IMR-90 (cell line): Measurements from ENCODE around the gene HVCN1. TPM values are rescaled to one million over a fixed set of nuclear protein-coding genes. Genes with fewer than 3 reads are reported as not detected.

Source experiments
- ATAC-seq: fragments of 200-7000 bp; cut with Tn5 transposase; 2 replicates; pipeline ENCODE4 v1.9.1; 2020; ENCODE audit warnings: low read depth, mild to moderate bottlenecking, moderate library complexity
- BruUV-seq: library from RNA; stranded (reverse); fragments of 400-500 nt; replicated peaks from 2 replicates; lab custom pipeline; 2021; lab: Mats Ljungman, UMichigan
- CTCF ChIA-PET: fragments of 300-600 bp; formaldehyde crosslinking; extraction: SDS; loops from one replicate; lab custom pipeline; 2021; ENCODE audit warnings: antibody characterized with exemption; lab: Yijun Ruan, JAX
- POLR2A ChIA-PET: fragments of 300-600 bp; sonication (Branson Sonifier 250); formaldehyde crosslinking; loops from one replicate; lab custom pipeline; 2022; ENCODE audit warnings: antibody characterized with exemption; ENCODE audit not compliant: unreplicated experiment; lab: Charles Lee
- DNase-seq: peaks from one replicate; pipeline ENCODE4 v3.0.0; 2013
- H2AFZ ChIP-seq: replicated peaks from 2 replicates; pipeline ENCODE3; 2013; ENCODE audit warnings: low read length, mild to moderate bottlenecking; ENCODE audit not compliant: poor library complexity
- H2AK5ac ChIP-seq: 2 replicates; pipeline ENCODE4 v1.6.1; 2013; ENCODE audit warnings: low read depth, low read length, inconsistent platforms
- H2AK9ac ChIP-seq: replicated peaks from 2 replicates; pipeline ENCODE3; 2013; ENCODE audit warnings: mild to moderate bottlenecking, low read depth, low read length, moderate library complexity; ENCODE audit not compliant: poor library complexity
- H2BK120ac ChIP-seq: 2 replicates; pipeline ENCODE4 v1.6.1; 2013; ENCODE audit warnings: low read depth, low read length, inconsistent platforms
- H2BK15ac ChIP-seq: 3 replicates; pipeline ENCODE4 v1.6.1; 2013; ENCODE audit warnings: low read depth, low read length, inconsistent platforms
- H2BK20ac ChIP-seq: 2 replicates; pipeline ENCODE4 v1.6.1; 2013; ENCODE audit warnings: low read depth, mild to moderate bottlenecking, inconsistent platforms, low read length, moderate library complexity
- H2BK5ac ChIP-seq: 2 replicates; pipeline ENCODE4 v1.6.1; 2013; ENCODE audit warnings: mild to moderate bottlenecking, low read depth, low read length, inconsistent platforms; ENCODE audit not compliant: poor library complexity, severe bottlenecking
- H3K14ac ChIP-seq: replicated peaks from 2 replicates; pipeline ENCODE4 v1.6.1; 2013; ENCODE audit warnings: low read depth, low read length, inconsistent platforms
- H3K18ac ChIP-seq: 2 replicates; pipeline ENCODE4 v1.6.1; 2013; ENCODE audit warnings: low read depth, low read length, control low read depth
- H3K23ac ChIP-seq: 2 replicates; pipeline ENCODE4 v1.6.1; 2013; ENCODE audit warnings: low read depth, low read length, inconsistent platforms
- H3K27ac ChIP-seq: 2 replicates; pipeline ENCODE4 v1.5.1; 2013; ENCODE audit warnings: mild to moderate bottlenecking, control low read depth, low read length; ENCODE audit not compliant: insufficient read depth
- H3K27me3 ChIP-seq: 2 replicates; pipeline ENCODE4 v1.6.1; 2013; ENCODE audit warnings: low read length; ENCODE audit not compliant: control insufficient read depth, insufficient read depth
- H3K36me3 ChIP-seq: 2 replicates; pipeline ENCODE4 v1.6.1; 2013; ENCODE audit warnings: low read length, mixed read lengths; ENCODE audit not compliant: control insufficient read depth, insufficient read depth
- H3K4ac ChIP-seq: 2 replicates; pipeline ENCODE4 v1.6.1; 2013; ENCODE audit warnings: low read depth, low read length, inconsistent platforms
- H3K4me1 ChIP-seq: 2 replicates; pipeline ENCODE4 v1.6.1; 2013; ENCODE audit warnings: low read length, mixed read lengths; ENCODE audit not compliant: control insufficient read depth, insufficient read depth
- H3K4me2 ChIP-seq: 2 replicates; pipeline ENCODE4 v1.6.1; 2013; ENCODE audit warnings: low read depth, mild to moderate bottlenecking, control low read depth, low read length, moderate library complexity
- H3K4me3 ChIP-seq: 2 replicates; pipeline ENCODE4 v1.5.1; 2013; ENCODE audit warnings: low read depth, mild to moderate bottlenecking, control low read depth, low read length, moderate library complexity; ENCODE audit not compliant: insufficient read depth
- H3K56ac ChIP-seq: 2 replicates; pipeline ENCODE4 v1.6.1; 2013; ENCODE audit warnings: low read length, inconsistent platforms; ENCODE audit not compliant: insufficient read depth; ENCODE audit errors: extremely low read depth
- H3K79me1 ChIP-seq, 2 experiments: 2 replicates each; pipeline ENCODE4 v1.6.1; 2013; ENCODE audit warnings: low read length in 2 of 2, inconsistent platforms in 1 of 2, low read depth in 1 of 2
- H3K9ac ChIP-seq: 2 replicates; pipeline ENCODE4 v1.6.1; 2013; ENCODE audit warnings: low read depth, low read length, control low read depth
- H3K9me1 ChIP-seq: 2 replicates; pipeline ENCODE4 v1.6.1; 2013; ENCODE audit warnings: low read length, inconsistent platforms; ENCODE audit not compliant: insufficient read depth
- H3K9me3 ChIP-seq: 2 replicates; pipeline ENCODE4 v1.6.1; 2013; ENCODE audit warnings: low read length; ENCODE audit not compliant: control insufficient read depth, insufficient read depth
- H4K20me1 ChIP-seq: 2 replicates; pipeline ENCODE4 v1.6.1; 2013; ENCODE audit warnings: low read length, inconsistent platforms; ENCODE audit not compliant: insufficient read depth
- H4K5ac ChIP-seq: 2 replicates; pipeline ENCODE4 v1.6.1; 2013; ENCODE audit warnings: mild to moderate bottlenecking, low read depth, low read length, control low read depth
- H4K8ac ChIP-seq, 2 experiments: 2 replicates each; pipeline ENCODE4 v1.6.1; 2013; ENCODE audit warnings: low read depth in 2 of 2, low read length in 2 of 2, control low read depth in 1 of 2, inconsistent platforms in 1 of 2
- H4K91ac ChIP-seq: 2 replicates; pipeline ENCODE4 v1.6.1; 2013; ENCODE audit warnings: low read depth, low read length, inconsistent platforms; ENCODE audit not compliant: insufficient read depth
- BHLHE40 ChIP-seq: fragments of 150-350 bp; IDR thresholded peaks from 2 replicates; pipeline ENCODE4 v1.6.1; 2016; ENCODE audit warnings: mild to moderate bottlenecking, low read depth, low read length
- CEBPB ChIP-seq: IDR thresholded peaks from 2 replicates; pipeline ENCODE4 v1.6.1; 2012; ENCODE audit warnings: low read depth, low read length, improper control_type of control experiment
- CHD1 ChIP-seq: IDR thresholded peaks from 2 replicates; pipeline ENCODE4 v1.6.1; 2012; ENCODE audit warnings: low read depth, low read length, improper control_type of control experiment
- CTCF ChIP-seq: conservative IDR thresholded peaks from 2 replicates; pipeline ENCODE4 v1.5.1; 2012; ENCODE audit warnings: mild to moderate bottlenecking, low read depth, low read length, improper control_type of control experiment
- FOS ChIP-seq: fragments of 150-350 bp; IDR thresholded peaks from 2 replicates; pipeline ENCODE4 v1.6.1; 2016; ENCODE audit warnings: low read depth, low read length
- MAFK ChIP-seq: IDR thresholded peaks from 2 replicates; pipeline ENCODE4 v1.6.1; 2012; ENCODE audit warnings: low read depth, low read length, improper control_type of control experiment
- MAZ ChIP-seq: IDR thresholded peaks from 2 replicates; pipeline ENCODE4 v1.6.1; 2012; ENCODE audit warnings: low read depth, mild to moderate bottlenecking, low read length, improper control_type of control experiment, moderate library complexity, borderline replicate concordance
- NFE2L2 ChIP-seq: fragments of 150-350 bp; IDR thresholded peaks from 2 replicates; pipeline ENCODE4 v1.6.1; 2016; ENCODE audit warnings: low read depth, mild to moderate bottlenecking, low read length
- POLR2A ChIP-seq: IDR thresholded peaks from 2 replicates; pipeline ENCODE4 v1.6.1; 2012; ENCODE audit warnings: mild to moderate bottlenecking, low read depth, low read length
- RCOR1 ChIP-seq: IDR thresholded peaks from 2 replicates; pipeline ENCODE4 v1.6.1; 2012; ENCODE audit warnings: mild to moderate bottlenecking, low read length, improper control_type of control experiment; ENCODE audit not compliant: insufficient replicate concordance
- RFX5 ChIP-seq: IDR thresholded peaks from 2 replicates; pipeline ENCODE4 v1.8.0; 2012; ENCODE audit warnings: low read depth, mild to moderate bottlenecking, low read length, moderate library complexity
- SMC3 ChIP-seq: fragments of 150-350 bp; IDR thresholded peaks from 2 replicates; pipeline ENCODE4 v1.6.1; 2016; ENCODE audit warnings: low read depth, mild to moderate bottlenecking, antibody characterized with exemption, low read length, moderate library complexity
- USF2 ChIP-seq: fragments of 150-350 bp; IDR thresholded peaks from 2 replicates; pipeline ENCODE4 v1.6.1; 2017; ENCODE audit warnings: mild to moderate bottlenecking, antibody characterized with exemption, low read length, low read depth
- WGBS, 2 experiments: methylation state at CpG; one replicate each; pipeline versions ENCODE4 v1.1.5 to v1.1.7; 2013; ENCODE audit warnings: missing lambda C conversion rate in 2 of 2; ENCODE audit not compliant: insufficient read length in 1 of 2; ENCODE audit errors: extremely low coverage in 2 of 2; 5-methylcytosine and 5-hydroxymethylcytosine counted together
- dilution Hi-C: fragments of 300-500 bp; cut with HindIII; formaldehyde crosslinking; loops from one replicate; pipeline ENCODE4 v1.14.3; 2018; ENCODE audit warnings: low sequenced_read_pairs; ENCODE audit not compliant: unreplicated experiment
- in situ Hi-C: fragments of 300-500 bp; cut with MboI; formaldehyde crosslinking; loops from 3 replicates; pipeline ENCODE4 v1.14.3; 2019; ENCODE audit warnings: low sequenced_read_pairs, inconsistent platforms, mixed read lengths
- intact Hi-C: fragments of 100-400 bp; cut with micrococcal nuclease; formaldehyde crosslinking; loops from 2 replicates; pipeline ENCODE4 v1.10.0; 2022
- polyA plus RNA-seq, 3 experiments: library from polyadenylated mRNA; depleted of rRNA; stranded (reverse); fragments of >200 nt; gene quantifications; 2 replicates each; pipeline ENCODE4 v1.2.3, GENCODE V29; 2012; ENCODE audit warnings: low replicate concordance in 1 of 3
- total RNA-seq: library from RNA; depleted of rRNA; stranded (reverse); fragments of >200 nt; gene quantifications from 2 replicates; pipeline ENCODE4 v1.2.3, GENCODE V29; 2012

HVCN1 gene
- total and polyA plus RNA-seq, 2 of the 4 experiments (the other 2 are of a cell fraction), result 1.9 to 2.0 TPM

GRCh38 chr12:110622582-110622981 lies 66.3 kb downstream of the HVCN1 start:
- no peak for TF ChIP-seq CHD1
- TF ChIP-seq CTCF, result no peak
- TF ChIP-seq USF2, result no peak
- no peak for TF ChIP-seq MAZ
- no peak for TF ChIP-seq CEBPB
- no peak for TF ChIP-seq RFX5
- no peak for TF ChIP-seq SMC3
- TF ChIP-seq MAFK, result no peak
- TF ChIP-seq NFE2L2, result no peak
- no peak for TF ChIP-seq POLR2A
- no peak for TF ChIP-seq RCOR1
- no peak for TF ChIP-seq FOS
- no peak for TF ChIP-seq BHLHE40
- no peak overlapping the region for H3K4ac ChIP-seq
- H2BK20ac ChIP-seq, result no peak overlapping the region
- dilution Hi-C loops (no loop called here), in situ Hi-C loops (no loop called here), intact Hi-C loops (no loop called here)
- no peak overlapping the region for H3K18ac ChIP-seq
- H2BK5ac ChIP-seq, result no peak overlapping the region
- no peak overlapping the region for H4K5ac ChIP-seq
- H3K9me3 ChIP-seq, result no peaks in the 10 kb centered on the region
- ChIA-PET POLR2A (no interaction called here), CTCF (no interaction called here)
- no peak overlapping the region for H2AK9ac ChIP-seq
- BruUV-seq, result no TSS peak
- ATAC-seq (no peak), DNase-seq (no peak)
- H3K4me3 ChIP-seq, result no peak overlapping the region
- no peak overlapping the region for H4K91ac ChIP-seq
- H3K23ac ChIP-seq, result no peak overlapping the region
- H3K79me1 ChIP-seq, result no peaks in the 10 kb centered on the region
- H4K8ac ChIP-seq, result no peak overlapping the region
- no CpG with 5 or more reads among the region's 3 CpGs for WGBS, 2 experiments
- H3K27ac ChIP-seq, result no peak overlapping the region
- H2BK120ac ChIP-seq, result no peak overlapping the region
- H3K14ac ChIP-seq, result no peak overlapping the region
- no peak overlapping the region for H3K56ac ChIP-seq
- H3K9me1 ChIP-seq, result no peaks in the 10 kb centered on the region
- no peak overlapping the region for H3K4me2 ChIP-seq
- H3K9ac ChIP-seq, result no peak overlapping the region
- H3K27me3 ChIP-seq, result no peaks in the 10 kb centered on the region
- no peaks in the 10 kb centered on the region for H4K20me1 ChIP-seq
- H2BK15ac ChIP-seq, result no peak overlapping the region
- no peaks in the 10 kb centered on the region for H3K4me1 ChIP-seq
- no peaks in the 10 kb centered on the region for H3K36me3 ChIP-seq
- no peak overlapping the region for H2AK5ac ChIP-seq
- no peak overlapping the region for H2AFZ ChIP-seq
